ENCODE data around the gene VTA1.
"Not testable (repeated sequence)": the region's sequence is repeated elsewhere in the genome, so short reads cannot be mapped to it uniquely, and the experiment has no call there.

The VTA1 gene

DNA sequence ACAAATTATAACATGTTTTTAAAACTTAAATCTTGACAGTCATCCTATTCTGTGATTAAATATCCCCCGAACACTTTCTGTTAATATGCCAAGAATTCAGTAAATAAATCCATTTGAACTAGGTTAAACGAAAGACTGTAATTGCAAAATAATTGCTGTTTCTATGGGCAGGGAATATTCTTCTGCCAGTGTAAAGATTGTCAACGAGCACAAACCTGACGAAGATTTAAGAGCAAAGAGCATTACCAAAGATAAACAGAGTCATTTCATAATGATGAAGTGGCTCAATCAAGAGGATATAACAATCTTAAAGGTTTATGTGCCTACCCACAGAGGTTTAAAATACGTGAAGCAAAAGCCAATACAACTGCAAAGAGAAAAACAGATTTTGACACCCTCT, 78.5 kb downstream of the VTA1 start:
- no peak for DNase-seq

DNA sequence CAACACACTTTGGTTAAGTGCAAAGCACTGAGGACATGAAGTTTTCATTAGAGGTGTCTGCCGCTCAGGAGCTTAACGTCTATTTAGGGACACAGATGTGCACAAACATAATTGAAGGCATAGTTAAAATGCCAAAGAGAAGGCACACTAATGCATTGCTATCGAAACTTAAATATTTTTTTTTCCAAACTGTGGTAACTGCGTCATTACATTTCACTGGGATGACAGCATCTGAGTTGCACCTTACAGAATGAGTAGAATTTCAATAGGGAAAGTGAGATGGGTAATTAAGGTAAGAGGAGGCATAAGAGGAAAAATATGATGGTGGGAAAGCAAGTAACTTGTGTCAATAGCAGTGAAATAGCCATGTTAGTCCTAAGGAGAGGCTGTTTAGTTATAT, 79.7 kb downstream of the VTA1 start:
- no peak for DNase-seq

DNA sequence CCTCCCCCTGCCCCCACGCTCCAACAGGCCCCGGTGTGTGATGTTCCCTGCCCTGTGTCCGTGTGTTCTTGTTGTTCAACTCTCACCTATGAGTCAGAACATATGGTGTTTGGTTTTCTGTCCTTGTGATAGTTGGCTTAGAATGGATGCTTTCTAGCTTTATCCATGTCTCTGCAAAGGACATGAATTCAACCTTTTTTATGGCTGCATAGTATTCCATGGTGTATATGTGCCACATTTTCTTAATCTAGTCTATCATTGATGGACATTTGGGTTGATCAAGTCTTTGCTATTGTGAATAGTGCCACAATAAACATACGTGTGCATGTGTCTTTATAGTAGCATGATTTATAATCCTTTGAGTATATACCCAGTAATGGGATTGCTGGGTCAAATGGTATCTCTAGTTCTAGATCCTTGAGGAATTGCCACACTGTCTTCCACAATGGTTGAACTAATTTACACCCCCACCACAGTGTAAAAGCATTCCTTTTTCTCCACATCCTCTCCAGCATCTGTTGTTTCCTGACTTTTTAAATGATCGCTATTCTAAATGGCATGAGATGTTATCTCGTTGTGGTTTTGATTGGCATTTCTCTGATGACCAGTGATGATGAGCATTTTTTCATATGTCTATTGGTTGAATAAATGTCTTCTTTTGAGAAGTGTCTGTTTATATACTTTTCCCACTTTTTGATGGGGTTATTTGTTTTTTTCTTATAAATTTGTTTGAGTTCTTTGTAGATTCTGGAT, 82.6 kb downstream of the VTA1 start:
- DNase-seq, result not testable (repeated sequence)

DNA sequence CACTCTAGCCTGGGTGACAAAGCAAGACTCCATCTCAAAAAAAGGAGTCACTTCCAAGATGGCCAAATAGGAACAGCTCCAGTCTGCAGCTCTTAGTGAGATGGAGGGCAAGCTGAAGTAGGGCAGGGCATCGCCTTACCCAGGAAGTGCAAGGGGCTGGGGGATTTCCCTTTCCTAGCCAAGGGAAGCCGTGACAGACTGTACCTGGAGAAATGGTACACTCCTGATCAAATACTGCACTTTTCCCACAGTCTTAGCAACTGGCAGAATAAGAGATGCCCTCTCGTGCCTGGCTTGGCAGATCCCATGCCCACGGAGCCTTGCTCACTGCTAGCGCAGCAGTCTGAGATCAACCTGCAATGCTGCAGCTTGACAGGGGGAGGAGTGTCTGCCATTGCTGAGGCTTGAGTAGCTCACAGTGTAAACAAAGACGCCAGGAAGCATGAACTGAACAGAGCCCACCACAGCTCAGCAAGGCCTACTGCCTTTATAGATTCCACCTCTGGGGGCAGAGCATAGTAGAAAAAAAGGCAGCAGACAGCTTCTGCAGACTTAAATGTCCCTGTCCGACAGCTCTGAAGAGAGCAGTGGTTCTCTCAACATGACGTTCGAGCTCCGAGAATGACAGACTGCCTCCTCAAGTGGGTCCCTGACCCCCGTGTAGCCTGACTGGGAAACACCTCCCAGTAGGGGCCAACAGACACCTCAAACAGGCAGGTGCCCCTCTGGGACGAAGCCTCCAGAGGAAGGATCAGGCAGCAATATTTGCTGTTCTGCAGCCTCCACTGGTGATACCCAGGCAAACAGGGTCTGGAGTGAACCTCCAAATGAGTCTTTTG, 85.4 kb downstream of the VTA1 start:
- DNase-seq, result peak in 2 of 51 donors; percentile 1

DNA sequence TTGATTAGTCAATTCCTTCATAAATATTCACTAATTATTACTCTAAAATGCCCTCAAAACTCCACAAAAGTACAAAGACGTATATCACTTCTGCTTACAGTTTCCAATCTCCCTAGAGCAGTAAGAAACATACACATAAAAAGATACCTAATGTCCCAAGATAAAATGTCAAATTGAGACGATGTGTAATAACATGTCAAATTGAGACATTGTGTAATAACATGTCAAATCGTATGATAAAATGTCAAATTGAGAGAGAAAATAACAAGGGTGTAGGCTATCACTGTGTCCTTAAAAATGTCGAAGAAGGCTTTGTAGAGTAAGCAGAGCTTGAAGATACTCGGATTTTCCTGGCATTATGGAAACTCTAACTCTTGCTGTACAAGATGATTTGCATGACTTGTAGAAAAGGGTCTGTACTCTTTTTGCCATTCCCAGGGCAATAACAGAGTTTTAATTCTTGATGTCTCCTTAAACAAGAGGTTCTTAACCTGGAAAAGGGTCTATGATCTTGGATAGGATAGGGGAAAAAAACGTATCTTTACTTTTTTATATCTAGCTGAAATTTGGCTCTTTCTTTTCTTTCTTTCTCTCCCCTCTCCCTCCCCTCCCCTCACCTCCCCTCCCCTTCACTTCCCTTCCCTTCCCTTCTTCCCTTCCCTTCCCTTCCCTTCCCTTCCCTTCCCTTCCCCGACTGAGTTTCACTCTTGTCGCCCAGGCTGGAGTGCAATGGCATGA, 87.1 kb downstream of the VTA1 start:
- no peak for DNase-seq

DNA sequence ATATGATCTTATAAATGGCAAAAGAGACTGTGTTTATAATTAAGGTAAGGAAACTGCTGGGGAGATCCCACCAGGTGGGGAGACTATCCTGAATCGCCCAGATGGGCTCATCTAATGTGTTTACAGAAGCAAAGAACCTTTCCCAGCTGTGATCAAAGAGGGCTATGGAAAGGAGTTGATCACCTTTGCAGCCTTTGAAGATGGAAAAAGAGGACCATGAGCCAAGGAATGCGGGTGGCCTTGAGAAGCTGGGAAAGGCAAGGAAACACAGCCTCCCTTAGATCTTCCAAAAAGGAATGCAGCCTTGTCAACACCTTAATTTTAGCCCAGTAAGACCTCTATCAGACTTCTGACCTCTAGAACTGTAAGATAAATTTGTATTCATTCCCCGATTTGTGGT, 88.2 kb downstream of the VTA1 start:
- DNase-seq, result no peak

DNA sequence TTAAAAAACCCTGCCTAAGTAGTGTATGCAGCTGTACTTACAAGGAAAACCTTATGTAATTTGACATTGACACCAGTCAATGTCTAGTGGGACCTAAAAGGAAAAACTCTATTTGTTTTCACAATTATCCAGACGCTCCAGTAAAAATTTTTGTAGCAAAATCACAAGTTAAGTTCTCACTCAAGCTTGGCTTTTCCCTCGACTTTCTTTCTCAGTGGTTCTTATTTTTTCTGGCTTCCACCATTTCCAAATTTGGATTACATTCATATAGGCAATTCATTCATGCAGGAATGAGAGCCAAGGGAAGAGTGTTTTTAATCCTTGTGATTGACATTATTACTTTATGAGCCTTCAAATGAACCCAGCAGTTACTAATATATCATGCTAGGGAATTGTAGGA, 88.7 kb downstream of the VTA1 start:
- no peak for DNase-seq

DNA sequence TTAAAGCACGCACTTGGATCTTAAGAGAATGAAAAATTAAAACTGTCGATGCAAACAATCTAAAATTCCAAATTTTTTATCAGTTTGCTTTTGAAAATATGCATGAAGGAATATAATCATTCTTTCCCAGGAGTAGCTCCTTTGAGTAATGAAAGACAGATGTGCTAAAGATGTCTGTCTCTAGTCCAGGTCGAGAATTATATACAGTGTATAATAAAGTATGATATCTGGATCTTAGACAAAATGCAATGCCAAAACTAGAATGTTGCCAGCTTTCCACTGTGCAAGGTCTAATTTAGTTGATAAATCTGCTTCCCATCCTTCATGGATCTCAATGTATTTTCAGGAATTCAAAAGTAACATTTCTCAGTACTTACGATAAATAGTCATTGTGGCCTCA, 89.6 kb downstream of the VTA1 start:
- no peak for DNase-seq

DNA sequence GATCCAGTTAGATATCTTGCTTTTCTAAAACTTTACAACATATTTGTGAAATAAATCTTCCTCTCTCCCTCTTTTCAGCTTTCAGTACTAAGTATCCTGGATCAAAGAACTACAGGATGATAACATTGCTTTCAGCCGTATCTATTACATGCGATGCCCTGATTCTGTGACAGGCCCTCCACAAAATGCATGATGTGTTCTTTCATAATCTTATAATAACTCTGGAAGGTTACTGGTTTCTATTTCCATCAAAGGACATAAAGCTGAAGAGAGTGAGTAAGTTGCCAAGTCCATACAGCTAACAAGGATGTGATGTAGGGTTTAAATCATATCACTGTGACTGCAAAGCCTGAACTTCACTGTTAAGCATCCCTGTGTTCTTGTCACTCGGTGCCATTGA, 91.8 kb downstream of the VTA1 start:
- no peak for DNase-seq

DNA sequence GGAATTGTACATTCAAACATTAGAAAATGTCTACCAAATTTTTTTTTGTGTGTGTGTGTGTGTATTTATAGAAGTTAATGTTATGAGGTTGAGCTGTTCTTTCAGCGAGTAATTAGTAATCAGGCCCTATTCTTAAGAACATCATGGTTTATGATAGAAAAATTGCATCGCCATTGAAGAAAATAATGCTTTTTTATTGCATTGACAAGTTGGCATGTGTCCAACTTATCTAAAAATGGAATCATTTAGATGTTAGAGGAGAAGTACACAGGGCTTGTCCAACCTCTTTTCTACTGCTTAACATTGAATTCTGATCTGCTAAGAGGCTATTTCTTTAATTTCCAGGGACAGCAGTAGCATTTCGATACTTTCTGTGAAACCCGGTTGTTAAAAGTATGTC, 93.1 kb downstream of the VTA1 start:
- no peak for DNase-seq

DNA sequence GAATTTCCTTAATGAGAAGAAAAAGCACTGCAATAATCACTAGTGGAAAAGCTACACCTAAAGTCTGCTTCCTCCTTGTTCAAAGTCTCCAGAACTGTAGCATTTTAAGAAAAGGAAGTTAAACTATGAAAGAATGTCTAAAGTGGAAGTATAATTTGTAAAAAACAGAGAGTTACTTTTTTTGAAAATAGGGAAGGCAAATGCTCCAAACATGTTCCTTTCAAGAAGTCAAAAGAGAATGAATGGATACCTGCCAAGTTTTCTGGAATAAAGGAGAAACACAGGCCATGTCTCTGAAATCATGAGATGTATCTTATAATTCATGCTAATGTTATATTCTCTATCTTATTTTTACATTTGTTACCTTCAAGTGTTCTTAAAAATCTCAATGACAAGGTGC, 94.0 kb downstream of the VTA1 start:
- DNase-seq, result no peak

DNA sequence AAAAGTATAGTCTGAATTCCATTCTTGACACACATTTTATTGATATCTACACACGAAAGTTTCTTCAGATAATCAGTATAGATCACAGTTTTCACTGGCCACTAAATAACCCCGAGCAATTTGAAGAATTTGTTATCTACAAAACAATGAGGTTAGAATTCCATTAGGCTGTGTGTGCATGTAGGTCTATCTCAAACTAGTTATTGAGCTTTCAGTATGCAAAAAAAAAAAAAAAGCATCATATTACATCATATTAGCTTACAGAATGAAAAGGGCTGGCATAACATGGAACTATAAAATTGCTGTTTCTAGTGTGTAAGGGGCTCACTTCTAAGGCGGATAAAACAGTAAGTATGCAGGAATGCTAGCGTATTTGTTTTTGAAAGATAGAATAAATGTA, 95.2 kb downstream of the VTA1 start:
- DNase-seq, result no peak

DNA sequence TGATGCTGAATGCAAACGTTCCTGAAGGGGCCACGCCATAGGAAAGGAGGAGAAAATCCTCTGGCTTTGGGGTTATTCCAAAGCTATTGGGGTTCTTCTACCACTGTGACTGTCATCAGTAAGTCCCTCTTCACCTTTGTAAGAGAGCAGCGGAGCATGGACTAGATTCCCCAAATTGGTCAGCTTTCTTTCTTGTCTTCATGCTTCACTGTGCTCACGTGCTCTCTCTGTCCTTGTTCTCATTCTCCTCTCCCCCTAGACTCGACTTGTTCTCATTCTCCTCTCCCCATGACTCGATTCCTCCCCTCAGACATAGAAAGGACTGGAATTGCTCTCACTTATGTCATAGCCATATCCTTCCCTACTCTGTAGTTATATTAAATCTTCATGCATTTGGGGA, 99.9 kb downstream of the VTA1 start:
- DNase-seq, result no peak

DNA sequence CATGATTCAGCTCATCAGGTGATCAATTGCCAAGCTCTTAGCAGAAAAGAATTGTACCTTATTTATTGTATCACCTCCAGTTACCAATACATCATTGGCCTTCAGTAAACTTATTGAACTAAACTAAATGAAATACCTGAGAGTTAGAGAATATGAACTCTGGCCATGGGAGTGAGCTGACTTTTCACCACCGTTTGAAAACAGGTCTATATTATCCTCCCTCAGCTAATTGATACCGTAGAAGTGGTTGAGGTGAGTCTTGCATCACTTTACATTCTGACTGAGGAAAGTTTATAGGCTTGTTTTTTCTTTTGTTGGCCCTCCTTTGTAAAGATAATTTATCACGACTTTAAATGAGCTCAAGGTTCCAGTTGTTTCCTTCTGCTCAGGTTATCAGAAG, 102.2 kb downstream of the VTA1 start:
- DNase-seq, result no peak

DNA sequence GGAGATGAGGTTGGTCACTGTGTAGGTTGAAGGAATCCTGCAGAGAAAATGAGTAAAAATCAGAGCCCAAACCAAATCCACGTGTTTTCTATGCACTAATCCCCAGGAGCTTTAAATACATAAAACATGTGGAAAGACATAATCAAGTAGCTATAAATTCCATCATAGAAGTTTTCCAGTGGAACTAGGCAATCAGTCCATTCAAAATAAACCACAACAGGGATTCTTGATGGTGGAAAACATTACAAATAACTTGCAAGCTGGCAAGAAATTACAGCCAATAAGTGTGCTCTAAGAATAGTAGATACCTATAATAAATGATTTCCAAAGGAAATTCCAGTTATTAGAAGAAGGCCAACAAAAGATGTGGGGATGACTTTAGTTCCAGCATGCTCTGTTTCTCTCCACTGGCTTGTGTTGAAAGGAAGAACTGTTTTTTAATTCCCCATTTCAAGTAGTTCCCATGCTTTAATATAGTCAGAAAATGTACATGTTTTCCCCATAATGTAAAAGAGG, 104.9 kb downstream of the VTA1 start:
- DNase-seq, result no peak

DNA sequence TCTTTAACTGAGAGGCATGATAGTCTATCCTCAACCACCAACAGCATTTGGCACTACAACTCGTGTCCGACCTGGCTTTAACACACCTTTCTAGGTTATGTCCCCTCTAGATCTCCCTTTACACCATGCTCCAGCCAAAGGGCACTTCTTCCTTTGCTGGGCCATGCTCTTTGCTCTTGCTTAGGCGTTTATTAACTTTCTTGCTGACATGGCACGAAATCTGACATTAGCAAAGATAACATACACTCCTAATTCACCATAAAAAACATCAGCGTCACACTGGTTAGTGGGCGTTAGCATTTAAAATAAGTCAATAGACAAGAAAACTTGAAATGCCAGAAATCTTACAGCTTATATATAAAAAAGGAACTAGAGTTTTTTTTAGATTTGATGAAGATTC, 107.5 kb downstream of the VTA1 start:
- no peak for DNase-seq

DNA sequence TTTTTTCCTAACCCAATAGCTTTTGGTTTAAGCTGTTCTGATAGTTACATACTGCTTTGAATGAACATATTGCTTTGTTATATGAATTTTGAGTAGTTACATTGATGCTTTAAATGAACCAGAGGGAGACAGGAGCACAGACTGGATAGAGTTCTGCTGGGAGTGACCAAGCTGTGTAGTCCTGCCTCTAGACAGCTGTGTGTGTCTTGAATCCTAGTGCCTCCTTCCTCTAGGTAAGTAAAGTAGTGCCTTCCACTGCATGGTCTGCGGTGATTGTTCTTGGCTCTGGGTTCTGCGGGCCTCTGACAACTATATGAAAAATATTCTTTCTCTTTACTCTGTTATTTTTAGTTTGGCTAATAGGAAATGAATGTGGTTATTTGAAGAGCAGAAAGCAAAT, 108.7 kb downstream of the VTA1 start:
- no peak for DNase-seq

DNA sequence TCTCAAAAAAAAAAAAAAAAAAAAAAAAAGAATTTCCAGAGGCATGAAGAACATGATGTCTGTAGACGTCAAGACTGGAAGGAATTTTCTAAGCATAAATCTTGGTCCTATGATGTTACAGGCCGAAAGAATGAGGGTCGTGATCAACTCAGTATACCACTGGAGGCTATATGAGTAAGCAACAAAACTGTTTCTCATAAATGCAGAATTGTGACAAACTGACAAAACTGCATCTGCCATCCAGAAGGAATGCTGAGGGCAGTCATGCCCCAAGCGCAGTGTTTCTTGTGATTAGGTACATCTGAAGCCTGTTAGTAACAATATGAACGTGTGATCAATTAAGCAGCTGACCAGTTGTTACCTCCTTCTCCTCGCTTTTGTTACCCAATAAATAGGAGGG, 111.2 kb downstream of the VTA1 start:
- no peak for DNase-seq

DNA sequence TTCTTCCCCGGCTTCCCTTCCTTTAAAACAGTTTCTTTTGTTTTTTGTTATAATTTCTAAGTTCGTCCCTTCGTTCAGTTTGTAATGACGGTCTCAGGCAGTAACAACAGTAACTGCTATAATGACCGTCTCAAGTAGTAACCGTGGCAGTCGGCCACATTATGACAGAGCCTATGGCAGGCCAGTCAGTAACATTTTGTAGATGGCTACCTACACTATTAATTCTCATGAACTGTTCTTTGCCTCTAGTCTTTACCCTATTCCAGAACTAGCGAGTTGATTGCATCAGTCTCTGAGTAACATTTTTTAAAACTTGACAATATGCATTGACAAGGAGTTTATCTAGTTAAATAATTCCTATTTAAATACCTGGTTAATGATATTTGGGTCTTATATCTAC, 111.7 kb downstream of the VTA1 start:
- DNase-seq, result no peak

DNA sequence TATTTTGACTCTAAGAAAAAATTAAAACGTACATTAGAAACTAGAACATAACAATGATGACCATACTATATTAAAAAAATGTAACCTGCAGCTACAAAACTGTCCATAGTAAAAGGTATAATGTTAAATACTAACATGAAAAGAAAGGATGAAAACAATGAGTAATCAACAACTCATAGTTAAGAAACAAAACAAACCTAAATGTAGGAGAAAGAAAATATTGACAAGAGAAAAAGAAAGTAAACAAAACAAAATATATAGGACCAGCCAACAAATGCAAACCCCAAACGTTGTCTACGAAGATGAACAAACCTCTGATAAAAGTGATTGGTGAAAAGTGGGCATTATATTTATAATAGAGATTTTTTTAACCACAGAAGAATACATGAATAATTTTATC, 113.7 kb downstream of the VTA1 start:
- DNase-seq, result no peak

DNA sequence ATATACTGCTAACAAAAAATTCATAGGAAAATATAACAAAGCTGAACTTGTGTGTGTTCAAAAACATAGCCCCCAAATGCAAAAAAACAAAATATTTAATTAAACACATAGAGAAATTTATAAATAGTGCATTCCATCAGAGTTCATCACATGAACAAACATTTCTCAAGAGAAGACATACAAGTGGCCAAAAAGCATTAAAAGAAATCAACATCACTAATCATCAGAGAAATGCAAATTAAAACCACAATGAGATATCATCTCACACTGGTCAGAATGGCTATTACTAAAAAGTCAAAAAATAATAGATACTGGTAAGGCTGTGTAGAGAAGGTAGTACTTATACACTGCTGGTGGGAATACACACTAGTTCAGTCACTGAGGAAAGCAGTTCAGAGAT, 115.2 kb downstream of the VTA1 start:
- no peak for DNase-seq

DNA sequence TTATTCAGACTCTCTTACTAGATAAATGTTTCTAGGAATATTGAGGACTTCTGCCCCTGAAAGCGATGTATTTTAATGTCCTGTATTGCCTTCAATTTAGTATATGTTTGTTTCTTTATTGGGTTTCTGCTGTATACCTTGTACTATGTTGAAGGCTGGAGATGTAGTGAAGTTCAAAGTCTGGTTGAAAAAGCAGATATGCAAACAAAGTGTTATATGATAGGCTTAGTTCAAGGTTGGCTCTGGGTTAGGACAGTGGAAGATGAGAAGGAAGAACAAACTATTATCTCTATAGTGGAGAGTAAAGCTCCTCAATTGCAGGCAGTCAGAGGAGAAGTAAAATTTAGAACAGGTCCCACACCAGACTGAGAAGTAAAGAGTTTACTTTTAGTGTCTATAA, 118.4 kb downstream of the VTA1 start:
- no peak for DNase-seq

Data from hypothalamus (tissue), 51 donors.